Tibial nerve (tissue), 4 donors: ENCODE measurements around the gene HTRA1. TPM values are rescaled to one million over a fixed set of nuclear protein-coding genes. Genes with fewer than 3 reads are reported as not detected.

ENCODE experiments used
- DNase-seq, 2 donors: peaks; one replicate each; pipeline ENCODE4 v3.0.0-alpha.2; 2019; ENCODE audit warnings: low spot score in 2 of 2
- H3K27ac ChIP-seq, 4 donors: fragments of 200-600 bp; sonication (generic) in 3 of 4; one replicate each; pipeline ENCODE4 v1.5.1; 2017 to 2019; ENCODE audit warnings: mild to moderate bottlenecking in 1 of 4
- H3K27me3 ChIP-seq, 2 donors: fragments of 200-600 bp; sonication (generic) in 1 of 2; one replicate each; pipeline versions ENCODE4 v1.5.1 to v1.6.0; 2017 to 2019
- H3K36me3 ChIP-seq, 3 donors: fragments of 200-600 bp; sonication (generic); one replicate each; pipeline ENCODE4 v1.5.1; 2018 to 2019
- H3K4me1 ChIP-seq, 4 donors: fragments of 200-600 bp; sonication (generic) in 3 of 4; one replicate each; pipeline ENCODE4 v1.5.1; 2017 to 2019
- H3K4me3 ChIP-seq, 4 donors: fragments of 200-600 bp; sonication (generic) in 3 of 4; one replicate each; pipeline ENCODE4 v1.5.1; 2017 to 2019; ENCODE audit warnings: mild to moderate bottlenecking in 1 of 4, moderate library complexity in 1 of 4
- H3K9me3 ChIP-seq, 4 donors: fragments of 200-600 bp; sonication (generic) in 3 of 4; one replicate each; pipeline ENCODE4 v1.5.1; 2017 to 2019
- CTCF ChIP-seq, 5 experiments: fragments of 200-600 bp in 3 of 5; fragments of 450-650 bp in 2 of 5; sonication (generic) in 3 of 5; IDR thresholded peaks; one replicate each; pipeline ENCODE4 v1.5.1; 2016 to 2019; ENCODE audit warnings: antibody characterized with exemption in 5 of 5, mild to moderate bottlenecking in 3 of 5, moderate library complexity in 2 of 5
- EP300 ChIP-seq, 2 donors: sonication (generic); formaldehyde crosslinking; IDR thresholded peaks; one replicate each; pipeline ENCODE4 v1.6.1; 2017; ENCODE audit warnings: antibody characterized with exemption in 2 of 2, mild to moderate bottlenecking in 1 of 2
- POLR2A ChIP-seq, 2 donors: fragments of 450-650 bp; IDR thresholded peaks; one replicate each; pipeline ENCODE4 v1.6.1; 2017; ENCODE audit warnings: antibody characterized with exemption in 2 of 2, mild to moderate bottlenecking in 2 of 2, moderate library complexity in 2 of 2
- WGBS, 2 donors: methylation state at CpG; one replicate each; pipeline ENCODE4 v1.1.5; 2018; 5-methylcytosine and 5-hydroxymethylcytosine counted together
- total RNA-seq, 4 donors: library from RNA; depleted of rRNA; stranded (reverse); fragments of >200 nt; gene quantifications; one replicate each; pipeline ENCODE4 v1.1.0, GENCODE V29; 2016

Gene HTRA1
- total RNA-seq, 4 donors from 2014 or later, result 128 to 183 (median 173) TPM

GRCh38 chr10:122481296-122482056 lies 20.1 kb downstream of the HTRA1 start:
- no peaks in the 10 kb centered on the region for H3K36me3 ChIP-seq
- DNase-seq, result no peak
- H3K9me3 ChIP-seq, result no peaks in the 10 kb centered on the region
- TF ChIP-seq EP300 (IDR thresholded peaks at IDR 0.05) (no peak), CTCF (IDR thresholded peaks at IDR 0.05) (no peak), POLR2A (IDR thresholded peaks at IDR 0.05) (no peak)
- peak overlapping the region in 2 of 4 donors; percentile 26 to 39 for H3K27ac ChIP-seq
- H3K27me3 ChIP-seq, result no peaks in the 10 kb centered on the region
- WGBS, 2 donors, result 89 to 90% methylated on average over 6 of the region's 6 CpGs
- peaks cover 0 to 24% (median 7%) of the 10 kb centered on the region in 4 donors for H3K4me1 ChIP-seq
- no peak overlapping the region for H3K4me3 ChIP-seq

- Histone ChIP-seq H3K27me3 (no peaks in the 10 kb centered on the region), H3K4me1 (peaks cover 0 to 25% (median under 1%) of the 10 kb centered on the region in 4 donors), H3K36me3 (peaks cover 0 to 5% (median 2%) of the 10 kb centered on the region in 3 donors), H3K4me3 (no peak overlapping the region), H3K27ac (no peak overlapping the region), H3K9me3 (no peaks in the 10 kb centered on the region)
- no peak for TF ChIP-seq POLR2A (IDR thresholded peaks at IDR 0.05)
- no peak for TF ChIP-seq CTCF (IDR thresholded peaks at IDR 0.05)
- no peak for TF ChIP-seq EP300 (IDR thresholded peaks at IDR 0.05)
- WGBS, 2 donors, result 90 to 94% methylated on average over 11 of the region's 11 CpGs
- DNase-seq, result no peak
Observed at GRCh38 chr10:122484276-122485060, 23.1 kb downstream of the HTRA1 start.

- H3K4me1 ChIP-seq, result peaks cover 0 to 14% (median 0%) of the 10 kb centered on the region in 4 donors
- H3K27ac ChIP-seq, result no peak overlapping the region
- H3K27me3 ChIP-seq, result no peaks in the 10 kb centered on the region
- 38 to 60% methylated on average over 5 of the region's 5 CpGs for WGBS, 2 donors
- DNase-seq, result no peak
- peaks cover 0 to 15% (median 4%) of the 10 kb centered on the region in 3 donors for H3K36me3 ChIP-seq
- no peak overlapping the region for H3K4me3 ChIP-seq
- no peak for TF ChIP-seq CTCF (IDR thresholded peaks at IDR 0.05)
- TF ChIP-seq POLR2A (IDR thresholded peaks at IDR 0.05), result no peak
- H3K9me3 ChIP-seq, result no peaks in the 10 kb centered on the region
Observed at GRCh38 chr10:122485670-122486069, 24.3 kb downstream of the HTRA1 start.

GRCh38 chr10:122486406-122487080 lies 25.2 kb downstream of the HTRA1 start:
- H3K27ac ChIP-seq, result no peak overlapping the region
- no peaks in the 10 kb centered on the region for H3K27me3 ChIP-seq
- H3K4me3 ChIP-seq, result no peak overlapping the region
- H3K9me3 ChIP-seq, result no peaks in the 10 kb centered on the region
- TF ChIP-seq EP300 (IDR thresholded peaks at IDR 0.05) (no peak), POLR2A (IDR thresholded peaks at IDR 0.05) (no peak), CTCF (IDR thresholded peaks at IDR 0.05) (no peak)
- H3K4me1 ChIP-seq, result peaks cover 0 to 14% (median 2%) of the 10 kb centered on the region in 4 donors
- 55 to 60% methylated on average over 9 of the region's 9 CpGs for WGBS, 2 donors
- DNase-seq, result no peak
- H3K36me3 ChIP-seq, result peaks cover 0 to 17% (median 4%) of the 10 kb centered on the region in 3 donors
